Tongue (tissue), 2 donors: ENCODE measurements around the gene SSR1. TPM values are rescaled to one million over a fixed set of nuclear protein-coding genes. Genes with fewer than 3 reads are reported as not detected.
"Not testable (repeated sequence)": the region's sequence is repeated elsewhere in the genome, so short reads cannot be mapped to it uniquely, and the experiment has no call there.

Experiments used
- DNase-seq: peaks from one replicate; pipeline ENCODE4 v3.0.0-alpha.2; 2015
- total RNA-seq: library from RNA; depleted of rRNA; stranded (reverse); fragments of >200 nt; gene quantifications from one replicate; pipeline ENCODE4 v1.2.3, GENCODE V29; 2014

The SSR1 gene
- total RNA-seq, 1 donor from 2014 or later, result 60.5 TPM

DNA sequence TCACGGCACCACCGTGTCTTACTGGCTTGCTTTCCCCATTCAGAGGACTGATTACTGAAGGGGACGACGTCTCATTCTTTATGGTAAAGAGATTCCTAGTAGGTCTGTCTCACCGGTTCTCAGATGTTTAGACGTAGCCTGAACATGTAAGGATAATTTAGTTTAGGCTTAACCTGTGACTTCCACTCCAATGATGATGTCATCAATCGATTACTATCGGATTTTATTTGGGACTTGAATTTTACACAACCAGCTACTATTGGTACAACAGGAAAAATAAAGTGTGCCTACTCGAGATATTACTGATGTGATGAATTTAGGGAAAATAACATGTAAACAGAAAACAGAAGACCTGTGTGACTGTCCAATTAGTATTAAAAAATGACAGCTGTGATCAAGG, 4.5 kb upstream of the SSR1 start:
- no peak for DNase-seq

DNA sequence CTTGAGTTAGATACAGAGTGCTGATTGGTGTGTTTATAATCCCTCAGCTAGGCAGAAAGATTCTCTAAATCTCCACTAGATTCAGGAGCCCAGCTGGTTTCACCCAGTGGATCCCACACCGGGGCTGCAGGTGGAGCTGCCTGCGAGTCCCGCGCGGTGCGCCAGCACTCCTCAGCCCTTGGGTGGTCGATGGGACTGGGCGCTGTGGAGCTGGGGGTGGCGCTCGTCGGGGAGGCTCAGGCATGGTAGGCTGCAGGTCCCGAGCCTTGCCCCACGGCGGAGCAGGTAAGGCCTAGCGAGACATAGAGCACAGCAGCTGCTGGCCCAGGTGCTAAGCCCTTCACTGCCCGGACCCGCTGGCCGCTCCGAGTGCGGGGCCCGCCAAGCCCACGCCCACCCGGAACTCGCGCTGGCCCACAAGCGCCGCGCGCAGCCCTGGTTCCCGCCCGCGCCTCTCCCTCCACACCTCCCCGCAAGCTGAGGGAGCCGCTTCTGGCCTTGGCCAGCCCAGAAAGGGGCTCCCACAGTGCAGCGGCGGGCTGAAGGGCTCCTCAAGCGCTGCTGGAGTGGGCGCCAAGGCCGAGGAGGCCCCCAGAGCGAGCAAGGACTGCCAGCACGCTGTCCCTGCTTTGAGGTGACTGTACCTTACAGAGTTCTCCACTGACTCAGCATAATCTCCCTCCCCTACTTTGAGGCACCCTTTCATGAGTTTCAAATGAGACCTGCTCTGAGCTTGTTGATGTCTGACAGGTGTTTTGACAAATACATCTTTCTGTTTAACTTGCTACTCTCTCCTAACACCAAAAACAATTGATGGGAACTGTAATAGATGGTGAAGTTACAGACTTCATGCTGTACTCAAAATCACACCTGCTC, 3.9 kb upstream of the SSR1 start:
- DNase-seq, result no peak

- DNase-seq, result no peak
Observed at GRCh38 chr6:7315948-7316365, 3.0 kb upstream of the SSR1 start.

GRCh38 chr6:7315087-7315947, 2.3 kb upstream of the SSR1 start:
- DNase-seq, result not testable (repeated sequence)

DNA sequence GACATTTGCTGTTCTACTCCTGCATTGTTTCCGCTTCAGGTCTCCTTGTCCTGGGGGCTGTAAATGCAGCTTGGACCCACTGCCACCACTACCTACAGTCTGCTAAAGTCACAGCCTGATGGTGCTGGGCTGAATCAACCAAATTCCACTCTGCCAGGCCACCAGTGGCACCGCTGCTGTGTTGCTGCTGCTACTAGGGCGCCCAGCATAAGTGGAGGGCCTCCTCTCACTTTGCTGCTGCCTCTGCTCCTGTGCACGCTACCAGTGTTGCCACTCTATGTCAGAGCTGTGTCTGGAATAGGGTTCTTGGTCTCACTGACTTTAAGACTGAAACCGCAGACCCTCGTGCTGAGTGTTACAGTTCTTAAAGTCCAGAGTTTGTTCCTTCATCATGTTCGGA, 1.4 kb upstream of the SSR1 start:
- no peak for DNase-seq

- no peak for DNase-seq
Observed at GRCh38 chr6:7313505-7314165, 636 bp upstream of the SSR1 start.

GRCh38 chr6:7311917-7312615, 933 bp downstream of the SSR1 start:
- no peak for DNase-seq

DNA sequence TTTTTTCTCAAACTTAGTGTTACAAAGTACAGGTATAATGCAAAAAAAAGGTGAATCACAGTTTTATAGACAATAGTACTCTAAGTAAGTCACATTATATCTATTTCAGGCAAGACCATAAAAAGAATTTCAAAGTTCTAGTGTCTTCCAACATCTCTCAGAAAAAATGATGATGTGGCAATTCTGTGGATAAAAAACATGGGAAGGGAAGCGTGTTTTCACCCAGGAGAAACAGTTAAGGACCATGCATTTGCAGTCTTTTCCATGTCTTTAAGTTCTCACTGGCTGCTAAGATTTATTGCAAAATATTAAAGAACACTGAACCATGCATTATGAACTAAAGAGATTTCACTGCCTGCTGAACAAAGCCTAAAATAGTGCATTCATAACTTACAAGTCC, 1.8 kb downstream of the SSR1 start:
- DNase-seq, result no peak

- no peak for DNase-seq
Observed at GRCh38 chr6:7309050-7309449, 3.9 kb downstream of the SSR1 start.

GRCh38 chr6:7307533-7307932, 5.5 kb downstream of the SSR1 start:
- DNase-seq, result no peak

GRCh38 chr6:7304821-7305220, 8.2 kb downstream of the SSR1 start:
- DNase-seq, result no peak

GRCh38 chr6:7301702-7302101, 11.3 kb downstream of the SSR1 start:
- no peak for DNase-seq

GRCh38 chr6:7300926-7301325, 12.1 kb downstream of the SSR1 start:
- DNase-seq, result no peak

- DNase-seq, result no peak
Observed at GRCh38 chr6:7298113-7298512, 14.9 kb downstream of the SSR1 start.

DNA sequence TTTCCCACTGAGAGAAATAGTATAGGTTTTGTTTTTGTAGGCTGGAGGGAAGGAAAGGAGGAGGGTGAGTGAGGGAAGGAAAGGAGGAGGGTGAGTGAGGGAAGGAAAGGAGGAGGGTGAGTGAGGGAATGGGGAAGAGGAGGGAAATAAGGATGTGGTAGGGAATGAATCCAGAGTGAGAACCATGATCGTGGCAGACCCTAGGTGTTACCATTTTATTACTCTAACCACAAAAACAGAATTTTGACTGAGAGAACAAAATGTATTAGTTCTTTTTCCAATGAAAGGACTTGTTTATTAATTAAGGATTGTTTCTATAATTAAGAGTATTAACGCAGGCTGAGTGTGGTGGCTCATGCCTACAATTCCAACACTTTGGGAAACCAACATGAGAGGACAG, 16.4 kb downstream of the SSR1 start:
- no peak for DNase-seq

DNA sequence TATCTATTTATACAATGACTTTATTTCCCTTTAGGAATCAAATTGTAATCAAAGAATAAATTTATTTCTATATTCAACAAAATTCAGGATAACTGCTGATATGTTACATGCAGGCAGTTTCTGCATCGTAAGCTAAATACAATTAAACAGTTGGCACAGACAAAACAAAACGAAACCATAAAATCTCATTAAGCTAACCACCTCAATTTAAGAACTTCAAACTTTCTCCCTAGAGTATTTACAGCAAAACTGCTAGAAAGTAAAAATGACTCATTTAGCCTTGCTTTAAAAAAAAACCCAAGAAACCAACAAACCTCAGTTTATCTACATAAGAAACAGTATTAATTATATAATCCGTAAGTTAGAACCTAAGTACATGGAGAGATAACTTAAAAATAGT, 17.1 kb downstream of the SSR1 start:
- no peak for DNase-seq

GRCh38 chr6:7292596-7293255, 20.3 kb downstream of the SSR1 start:
- no peak for DNase-seq

- DNase-seq, result no peak
Observed at GRCh38 chr6:7290079-7290478, 22.9 kb downstream of the SSR1 start.

DNA sequence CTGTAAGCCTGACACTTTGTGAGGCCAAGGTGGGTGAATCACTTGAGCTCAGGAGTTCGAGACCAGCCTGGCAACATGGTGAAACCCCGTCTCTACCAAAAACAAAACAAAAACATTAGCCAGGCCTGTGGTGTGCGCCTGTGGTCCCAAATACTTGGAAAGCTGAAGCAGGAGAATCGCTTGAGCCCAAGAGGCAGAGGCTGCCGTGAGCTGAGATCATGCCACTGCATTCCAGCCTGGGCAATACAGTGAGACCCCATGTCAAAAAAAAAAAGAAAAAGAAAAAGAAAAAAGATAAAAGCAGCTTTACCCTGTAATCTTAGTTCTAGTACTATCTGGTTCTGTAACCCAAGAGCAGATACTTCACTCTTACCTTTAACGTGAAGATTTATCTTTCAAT, 27.6 kb downstream of the SSR1 start:
- no peak for DNase-seq

GRCh38 chr6:7283676-7284075, 29.3 kb downstream of the SSR1 start:
- no peak for DNase-seq

DNA sequence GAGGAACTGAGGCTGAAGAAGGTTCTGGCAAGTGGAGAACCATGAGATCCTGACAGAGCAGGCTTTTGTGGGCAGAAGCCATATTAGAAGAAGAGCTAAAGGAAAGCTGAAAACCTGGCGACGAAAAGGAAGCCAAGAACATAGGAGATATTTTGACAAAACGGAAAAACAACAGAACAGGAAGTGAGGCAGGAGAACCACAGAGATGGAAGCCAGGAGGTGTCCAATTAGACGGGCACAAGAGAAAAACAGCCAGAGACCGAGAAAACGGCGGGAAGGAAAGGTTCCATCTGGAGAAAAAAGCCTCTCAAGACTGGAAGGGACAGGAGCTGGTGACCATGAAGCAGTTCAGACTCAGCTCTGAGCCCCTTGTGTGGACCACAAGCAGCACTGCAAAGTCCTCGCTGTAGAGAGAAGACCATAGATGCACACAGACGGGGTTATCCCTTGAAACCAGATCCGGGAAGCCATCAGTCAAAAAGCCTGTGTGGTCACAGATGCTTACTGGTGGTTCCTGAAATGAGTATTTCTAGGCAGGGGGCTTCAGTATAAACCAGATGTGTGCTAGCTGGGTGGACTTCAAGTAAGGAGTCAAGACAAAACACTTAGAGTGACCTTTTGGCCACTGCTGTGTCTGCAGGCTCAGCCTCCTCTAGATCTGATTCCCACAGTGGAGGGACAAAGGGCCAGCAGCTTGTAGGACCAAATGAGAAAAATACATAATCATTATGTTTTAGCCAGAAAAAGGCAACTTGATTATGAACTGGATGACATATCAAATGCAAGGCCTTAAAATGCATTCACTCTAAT, 30.7 kb downstream of the SSR1 start:
- DNase-seq, result no peak
